GM12878 (cell line): ENCODE data around the gene FBXW7. TPM values are rescaled to one million over a fixed set of nuclear protein-coding genes. Genes with fewer than 3 reads are reported as not detected.

Source experiments
- ATAC-seq: fragments of 200-7000 bp; cut with Tn5 transposase; 3 replicates; pipeline ENCODE4 v1.9.1; 2020; ENCODE audit warnings: mild to moderate bottlenecking, moderate library complexity
- BruUV-seq: library from RNA; stranded (reverse); fragments of 400-500 nt; replicated peaks from 2 replicates; lab custom pipeline; 2021; lab: Mats Ljungman, UMichigan
- CTCF ChIA-PET: fragments of 300-600 bp; sonication (Branson Sonifier 250); formaldehyde crosslinking; extraction: SDS; loops from one replicate; lab custom pipeline; 2021; ENCODE audit warnings: inconsistent platforms; lab: Yijun Ruan, JAX
- POLR2A ChIA-PET: fragments of 350-600 bp; formaldehyde crosslinking; extraction: SDS; loops from one replicate; lab custom pipeline; 2021; ENCODE audit warnings: inconsistent platforms; lab: Charles Lee
- RAD21 ChIA-PET: fragments of 300-600 bp; sonication (Branson Sonifier 250); formaldehyde crosslinking; loops from one replicate; lab custom pipeline; 2023; ENCODE audit warnings: antibody characterized with exemption; ENCODE audit not compliant: unreplicated experiment; lab: Charles Lee
- SMC1A ChIA-PET: fragments of 300-600 bp; sonication (Branson Sonifier 250); formaldehyde crosslinking; loops from one replicate; lab custom pipeline; 2023; ENCODE audit not compliant: unreplicated experiment, uncharacterized antibody; lab: Charles Lee
- DNase-seq: peaks from one replicate; pipeline ENCODE4 v3.0.0-alpha.2; 2011; ENCODE audit warnings: low read depth, low spot score
- FAIRE-seq: peaks from 3 replicates; lab custom pipeline; 2011; peaks lifted over from hg19 to GRCh38; lab: Jason Lieb, UNC
- H2AFZ ChIP-seq: 2 replicates; pipeline ENCODE4 v1.6.0; 2011; ENCODE audit warnings: low read depth, low read length, control low read depth; ENCODE audit not compliant: control insufficient read depth
- H3K27ac ChIP-seq: 2 replicates; pipeline ENCODE4 v1.5.1; 2011; ENCODE audit warnings: control low read depth; ENCODE audit not compliant: control insufficient read depth, insufficient read depth
- H3K27me3 ChIP-seq, 2 experiments: replicated peaks in 1 of 2; 2 replicates each; pipeline versions ENCODE4 v1.6.0 to v1.6.1; 2011; ENCODE audit warnings: low read length in 1 of 2; ENCODE audit not compliant: control insufficient read depth in 2 of 2, insufficient read depth in 2 of 2
- H3K36me3 ChIP-seq, 2 experiments: 2 replicates each; pipeline ENCODE4 v1.5.1; 2011; ENCODE audit warnings: low read length in 1 of 2; ENCODE audit not compliant: control insufficient read depth in 2 of 2, insufficient read depth in 2 of 2
- H3K4me1 ChIP-seq: 2 replicates; pipeline ENCODE4 v1.6.1; 2011; ENCODE audit warnings: mild to moderate bottlenecking, low read length, moderate library complexity, mixed read lengths; ENCODE audit not compliant: control insufficient read depth, insufficient read depth
- H3K4me2 ChIP-seq: 2 replicates; pipeline ENCODE4 v1.6.0; 2011; ENCODE audit warnings: control low read depth; ENCODE audit not compliant: control insufficient read depth, insufficient read depth
- H3K4me3 ChIP-seq: fragments of 200-600 bp; sonication (generic); 2 replicates; pipeline ENCODE4 v1.5.1; 2016
- H3K79me2 ChIP-seq: 2 replicates; pipeline ENCODE4 v1.6.0; 2011; ENCODE audit warnings: low read length; ENCODE audit not compliant: control insufficient read depth, insufficient read depth
- H3K9ac ChIP-seq: 2 replicates; pipeline ENCODE4 v1.8.0; 2011; ENCODE audit warnings: low read length, control low read depth, mixed read lengths; ENCODE audit not compliant: control insufficient read depth, insufficient read depth
- H3K9me3 ChIP-seq: replicated peaks from 3 replicates; pipeline ENCODE4 v1.5.1; 2011; ENCODE audit warnings: mild to moderate bottlenecking, low read length; ENCODE audit not compliant: control insufficient read depth, insufficient read depth
- H4K20me1 ChIP-seq: 2 replicates; pipeline ENCODE4 v1.6.0; 2011; ENCODE audit not compliant: control insufficient read depth, insufficient read depth
- DPF2 ChIP-seq: fragments of 450-650 bp; IDR thresholded peaks from 2 replicates; pipeline ENCODE4 v1.6.1; 2017; ENCODE audit warnings: mild to moderate bottlenecking
- HDAC6 ChIP-seq: fragments of 200-600 bp; sonication (generic); IDR thresholded peaks from one replicate; pipeline ENCODE4 v1.8.0; 2017; ENCODE audit warnings: antibody characterized with exemption; ENCODE audit not compliant: unreplicated experiment
- IRF4 ChIP-seq: IDR thresholded peaks from 2 replicates; pipeline ENCODE4 v1.6.1; 2011; ENCODE audit warnings: low read depth, low read length
- KDM1A ChIP-seq: fragments of 200-600 bp; sonication (generic); IDR thresholded peaks from 2 replicates; pipeline ENCODE4 v1.6.1; 2016; ENCODE audit warnings: borderline replicate concordance
- PML ChIP-seq: IDR thresholded peaks from 2 replicates; pipeline ENCODE4 v1.6.1; 2012; ENCODE audit warnings: low read length, inconsistent platforms
- SUPT20H ChIP-seq: IDR thresholded peaks from 2 replicates; pipeline ENCODE4 v1.6.1; 2011; ENCODE audit warnings: low read depth, mild to moderate bottlenecking, low read length, moderate library complexity, borderline replicate concordance; ENCODE audit not compliant: control insufficient read depth
- TCF3 ChIP-seq: IDR thresholded peaks from 2 replicates; pipeline ENCODE4 v1.6.1; 2012; ENCODE audit warnings: low read depth, mild to moderate bottlenecking, low read length, borderline replicate concordance; ENCODE audit not compliant: insufficient read depth
- ZBED1 ChIP-seq: IDR thresholded peaks from 2 replicates; pipeline ENCODE4 v1.6.1; 2016; ENCODE audit warnings: borderline replicate concordance
- WGBS: methylation state at CpG from one replicate; pipeline ENCODE4 v1.1.6; 2016; ENCODE audit warnings: low lambda C conversion rate; ENCODE audit not compliant: insufficient replicate concordance, insufficient coverage; ENCODE audit errors: missing lambda C conversion rate; 5-methylcytosine and 5-hydroxymethylcytosine counted together
- in situ Hi-C: fragments of 300-500 bp; cut with MboI; formaldehyde crosslinking; loops from 9 replicates; pipeline ENCODE4 v1.14.3; 2018; ENCODE audit warnings: mixed read lengths
- intact Hi-C: fragments of 100-400 bp; cut with micrococcal nuclease; formaldehyde crosslinking; loops from one replicate; pipeline ENCODE4 v1.14.2; 2022; ENCODE audit not compliant: unreplicated experiment
- polyA plus RNA-seq, 11 experiments: library from polyadenylated mRNA; depleted of rRNA in 4 of 11; unstranded in 6 of 11; stranded (reverse) in 5 of 11; fragments of >200 nt; fragmentation: Nextera tagmentation in 4 of 11; fragmentation: Illumina TruSeq in 1 of 11; extraction: Ambion mirVana in 4 of 11; extraction: Trizol in 1 of 11; gene quantifications; 1 replicate in 1 of 11; 2 replicates in 10 of 11; pipeline versions ENCODE4 v1.2.1 to v1.2.3, GENCODE V29; 2011 to 2016; ENCODE audit warnings: inconsistent platforms in 2 of 11, missing spikeins in 2 of 11, low read depth in 1 of 11
- total RNA-seq, 4 experiments: library from RNA; depleted of rRNA in 3 of 4; stranded (reverse); fragments of >200 nt in 3 of 4; fragmentation: Illumina TruSeq in 1 of 4; extraction: Trizol in 1 of 4; gene quantifications; 2 replicates each; pipeline versions ENCODE4 v1.2.1 to v1.2.3, GENCODE V29; 2013 to 2021
- TF ChIP-seq, protein P1 (sequence below): fragments of 450-650 bp; IDR thresholded peaks from 2 replicates; pipeline ENCODE4 v1.6.1; 2017; ENCODE audit warnings: mild to moderate bottlenecking, moderate library complexity

The FBXW7 gene
- total and polyA plus RNA-seq, 10 of the 15 experiments (the other 5 are each of a cell fraction or from before 2014, with no cell fraction given) = 35.8 to 118 (median 47.2) TPM

- ChIA-PET SMC1A (interaction anchor here (0.8 to 1.6 kb wide), 7 partner anchors 14 to 64 kb away, joined by 3 to 7 read pairs (median 4); no protein-coding TSS in a partner anchor), RAD21 (interaction anchor here (1.4 kb wide), 1 partner anchor 21 kb away, joined by 4 read pairs; no protein-coding TSS in a partner anchor)
- in situ Hi-C loops (no loop called here), intact Hi-C loops (no loop called here)
- peaks cover 3 to 4% of the 10 kb centered on the region in 2 experiments; a peak in 3 of 4 replicates for H3K36me3 ChIP-seq
- H2AFZ ChIP-seq = no peak overlapping the region
- H3K4me1 ChIP-seq = peaks cover 3% of the 10 kb centered on the region
- DNase-seq (no peak), ATAC-seq (no peak)
- H3K27ac ChIP-seq = no peak overlapping the region
- H3K4me3 ChIP-seq = no peak overlapping the region
- TF ChIP-seq IRF4 = no peak
- TF ChIP-seq SUPT20H = no peak
- TF ChIP-seq TCF3 = no peak
- TF ChIP-seq, protein P1, sequence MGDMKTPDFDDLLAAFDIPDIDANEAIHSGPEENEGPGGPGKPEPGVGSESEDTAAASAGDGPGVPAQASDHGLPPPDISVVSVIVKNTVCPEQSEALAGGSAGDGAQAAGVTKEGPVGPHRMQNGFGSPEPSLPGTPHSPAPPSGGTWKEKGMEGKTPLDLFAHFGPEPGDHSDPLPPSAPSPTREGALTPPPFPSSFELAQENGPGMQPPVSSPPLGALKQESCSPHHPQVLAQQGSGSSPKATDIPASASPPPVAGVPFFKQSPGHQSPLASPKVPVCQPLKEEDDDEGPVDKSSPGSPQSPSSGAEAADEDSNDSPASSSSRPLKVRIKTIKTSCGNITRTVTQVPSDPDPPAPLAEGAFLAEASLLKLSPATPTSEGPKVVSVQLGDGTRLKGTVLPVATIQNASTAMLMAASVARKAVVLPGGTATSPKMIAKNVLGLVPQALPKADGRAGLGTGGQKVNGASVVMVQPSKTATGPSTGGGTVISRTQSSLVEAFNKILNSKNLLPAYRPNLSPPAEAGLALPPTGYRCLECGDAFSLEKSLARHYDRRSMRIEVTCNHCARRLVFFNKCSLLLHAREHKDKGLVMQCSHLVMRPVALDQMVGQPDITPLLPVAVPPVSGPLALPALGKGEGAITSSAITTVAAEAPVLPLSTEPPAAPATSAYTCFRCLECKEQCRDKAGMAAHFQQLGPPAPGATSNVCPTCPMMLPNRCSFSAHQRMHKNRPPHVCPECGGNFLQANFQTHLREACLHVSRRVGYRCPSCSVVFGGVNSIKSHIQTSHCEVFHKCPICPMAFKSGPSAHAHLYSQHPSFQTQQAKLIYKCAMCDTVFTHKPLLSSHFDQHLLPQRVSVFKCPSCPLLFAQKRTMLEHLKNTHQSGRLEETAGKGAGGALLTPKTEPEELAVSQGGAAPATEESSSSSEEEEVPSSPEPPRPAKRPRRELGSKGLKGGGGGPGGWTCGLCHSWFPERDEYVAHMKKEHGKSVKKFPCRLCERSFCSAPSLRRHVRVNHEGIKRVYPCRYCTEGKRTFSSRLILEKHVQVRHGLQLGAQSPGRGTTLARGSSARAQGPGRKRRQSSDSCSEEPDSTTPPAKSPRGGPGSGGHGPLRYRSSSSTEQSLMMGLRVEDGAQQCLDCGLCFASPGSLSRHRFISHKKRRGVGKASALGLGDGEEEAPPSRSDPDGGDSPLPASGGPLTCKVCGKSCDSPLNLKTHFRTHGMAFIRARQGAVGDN = no peak
- no peak for TF ChIP-seq HDAC6
- TF ChIP-seq KDM1A = no peak
- TF ChIP-seq ZBED1 = no peak
- TF ChIP-seq PML = no peak
- no peak for TF ChIP-seq DPF2
- TF ChIP-seq, all 136 proteins: peak for 0
- 75% methylated on average over 4 of the region's 4 CpGs for WGBS
- H3K9me3 ChIP-seq = no peaks in the 10 kb centered on the region
- CTCF ChIA-PET = interaction anchor here (0.6 to 1.9 kb wide), 5 partner anchors 9 to 593 kb away, joined by 3 to 8 read pairs (median 4); no protein-coding TSS in a partner anchor
- BruUV-seq = no TSS peak
- POLR2A ChIA-PET = no interaction called here
- no peaks in the 10 kb centered on the region for H4K20me1 ChIP-seq
- no peak overlapping the region for H3K4me2 ChIP-seq
- no peak for FAIRE-seq
- peaks cover 10% of the 10 kb centered on the region for H3K79me2 ChIP-seq
- no peak overlapping the region for H3K9ac ChIP-seq
- H3K27me3 ChIP-seq = no peaks in the 10 kb centered on the region
Observed at GRCh38 chr4:152394791-152395190, 141.1 kb downstream of the FBXW7 start.
